ENCODE data around the gene AGPS. TPM values are rescaled to one million over a fixed set of nuclear protein-coding genes. Genes with fewer than 3 reads are reported as not detected.

The AGPS gene
- total and polyA plus RNA-seq, 9 of the 15 experiments (the other 6 are each of a cell fraction or from before 2014, with no cell fraction given), result 15.5 to 211 (median 63.1) TPM

DNA sequence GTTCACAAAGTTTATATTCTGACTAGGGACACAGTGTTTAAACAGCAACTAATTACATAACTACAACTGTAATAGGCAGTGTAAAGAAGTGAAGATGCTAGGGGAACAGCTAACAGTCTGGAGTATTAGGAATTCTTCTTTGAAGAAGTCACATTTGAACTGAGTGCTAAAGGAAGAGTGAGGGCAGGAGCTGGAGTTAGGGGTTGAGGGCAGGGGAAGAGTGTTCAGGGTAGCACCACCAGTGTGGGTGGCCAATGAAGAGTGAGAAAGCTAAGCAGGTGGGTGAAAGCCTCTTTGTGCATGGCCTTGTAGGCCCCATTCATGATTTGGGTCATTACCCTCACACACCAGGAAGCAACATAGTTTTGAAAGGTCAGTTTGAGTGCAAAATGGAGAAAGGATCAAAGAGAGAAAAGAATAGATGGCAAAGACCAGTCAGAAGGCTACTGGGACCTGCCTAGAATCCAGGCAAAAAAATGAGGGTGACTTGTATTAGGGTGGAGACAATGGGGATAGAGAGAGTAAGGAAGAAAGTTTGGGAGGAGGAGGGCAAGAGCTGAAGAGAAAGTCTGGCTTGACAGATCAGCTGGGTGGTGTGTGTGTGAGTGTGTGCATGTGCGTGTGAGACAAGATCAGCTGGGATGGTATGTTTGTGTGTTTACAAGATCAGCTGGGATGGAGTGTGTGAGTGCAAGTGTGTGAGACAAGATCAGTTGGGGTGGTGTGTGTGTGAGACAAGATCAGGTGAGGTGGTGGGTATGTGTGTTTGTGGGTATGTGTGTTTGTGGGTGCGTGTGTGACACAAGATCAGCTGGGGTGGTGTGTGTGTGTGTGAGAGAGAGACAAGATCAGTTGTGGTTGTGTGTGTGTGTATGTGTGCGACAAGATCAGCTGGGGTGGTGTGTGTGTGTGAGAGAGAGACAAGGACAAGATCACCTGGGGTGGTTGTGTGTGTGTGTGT, 43.6 kb upstream of the AGPS start:
- Histone ChIP-seq H3K36me3 (ENCODE audit: control insufficient read depth, insufficient read depth, low read length) (no peaks in the 10 kb centered on the region; the same call in 2 of the 3 replicates), H3K27me3 (ENCODE audit: control insufficient read depth in 2 of 2, insufficient read depth in 2 of 2, low read length in 2 of 2) (no peaks in the 10 kb centered on the region), H3K9ac (ENCODE audit: insufficient read depth in 1 of 2, low read depth in 2 of 2, low read length in 2 of 2) (no peak overlapping the region), H3K9me1 (ENCODE audit: control insufficient read depth, insufficient read depth, low read length) (no peaks in the 10 kb centered on the region), H2AFZ (ENCODE audit: low read depth, low read length) (no peak overlapping the region), H3K4me1 (replicated peaks in 1 of 2; ENCODE audit: control insufficient read depth in 2 of 2, insufficient read depth in 2 of 2, low read length in 2 of 2) (no peaks in the 10 kb centered on the region), H3K4me3 (no peak overlapping the region), H3K79me2 (ENCODE audit: control insufficient read depth, insufficient read depth, low read length) (no peaks in the 10 kb centered on the region), H3K9me3 (replicated peaks; ENCODE audit: control insufficient read depth, insufficient read depth, low read depth, low read length) (no peaks in the 10 kb centered on the region; the same call in 1 of the 2 replicates), H4K20me1 (replicated peaks; ENCODE audit: control insufficient read depth, insufficient read depth, low read length) (no peaks in the 10 kb centered on the region), H3K27ac (ENCODE audit: extremely low read depth, low read depth, low read length) (no peak overlapping the region; the same call in 2 of the 3 replicates), H3K4me2 (ENCODE audit: insufficient read depth, low read length) (no peak overlapping the region)
- 78% methylated on average over 3 of the region's 3 CpGs for WGBS (ENCODE audit: insufficient coverage, low coverage, missing lambda C conversion rate)
- FAIRE-seq (no peak), DNase-seq (ENCODE audit: extremely low read depth in 1 of 4, low spot score in 3 of 4) (no peak), ATAC-seq (no peak)
- CTCF ChIA-PET (ENCODE audit: low intra/inter-chr PET ratio), result no interaction called here
- in situ Hi-C loops (cut with MboI), result loop anchor here (5.0 kb wide), 1 partner anchor 83 kb away; no protein-coding TSS in a partner anchor
- BruUV-seq (replicated peaks), result no TSS peak
- intact Hi-C loops (cut with micrococcal nuclease), result no loop called here
- POLR2A ChIA-PET, result interaction anchor here (0.7 kb wide), 1 partner anchor 15 kb away, joined by 3 read pairs; no protein-coding TSS in a partner anchor
- TF ChIP-seq, protein P1, sequence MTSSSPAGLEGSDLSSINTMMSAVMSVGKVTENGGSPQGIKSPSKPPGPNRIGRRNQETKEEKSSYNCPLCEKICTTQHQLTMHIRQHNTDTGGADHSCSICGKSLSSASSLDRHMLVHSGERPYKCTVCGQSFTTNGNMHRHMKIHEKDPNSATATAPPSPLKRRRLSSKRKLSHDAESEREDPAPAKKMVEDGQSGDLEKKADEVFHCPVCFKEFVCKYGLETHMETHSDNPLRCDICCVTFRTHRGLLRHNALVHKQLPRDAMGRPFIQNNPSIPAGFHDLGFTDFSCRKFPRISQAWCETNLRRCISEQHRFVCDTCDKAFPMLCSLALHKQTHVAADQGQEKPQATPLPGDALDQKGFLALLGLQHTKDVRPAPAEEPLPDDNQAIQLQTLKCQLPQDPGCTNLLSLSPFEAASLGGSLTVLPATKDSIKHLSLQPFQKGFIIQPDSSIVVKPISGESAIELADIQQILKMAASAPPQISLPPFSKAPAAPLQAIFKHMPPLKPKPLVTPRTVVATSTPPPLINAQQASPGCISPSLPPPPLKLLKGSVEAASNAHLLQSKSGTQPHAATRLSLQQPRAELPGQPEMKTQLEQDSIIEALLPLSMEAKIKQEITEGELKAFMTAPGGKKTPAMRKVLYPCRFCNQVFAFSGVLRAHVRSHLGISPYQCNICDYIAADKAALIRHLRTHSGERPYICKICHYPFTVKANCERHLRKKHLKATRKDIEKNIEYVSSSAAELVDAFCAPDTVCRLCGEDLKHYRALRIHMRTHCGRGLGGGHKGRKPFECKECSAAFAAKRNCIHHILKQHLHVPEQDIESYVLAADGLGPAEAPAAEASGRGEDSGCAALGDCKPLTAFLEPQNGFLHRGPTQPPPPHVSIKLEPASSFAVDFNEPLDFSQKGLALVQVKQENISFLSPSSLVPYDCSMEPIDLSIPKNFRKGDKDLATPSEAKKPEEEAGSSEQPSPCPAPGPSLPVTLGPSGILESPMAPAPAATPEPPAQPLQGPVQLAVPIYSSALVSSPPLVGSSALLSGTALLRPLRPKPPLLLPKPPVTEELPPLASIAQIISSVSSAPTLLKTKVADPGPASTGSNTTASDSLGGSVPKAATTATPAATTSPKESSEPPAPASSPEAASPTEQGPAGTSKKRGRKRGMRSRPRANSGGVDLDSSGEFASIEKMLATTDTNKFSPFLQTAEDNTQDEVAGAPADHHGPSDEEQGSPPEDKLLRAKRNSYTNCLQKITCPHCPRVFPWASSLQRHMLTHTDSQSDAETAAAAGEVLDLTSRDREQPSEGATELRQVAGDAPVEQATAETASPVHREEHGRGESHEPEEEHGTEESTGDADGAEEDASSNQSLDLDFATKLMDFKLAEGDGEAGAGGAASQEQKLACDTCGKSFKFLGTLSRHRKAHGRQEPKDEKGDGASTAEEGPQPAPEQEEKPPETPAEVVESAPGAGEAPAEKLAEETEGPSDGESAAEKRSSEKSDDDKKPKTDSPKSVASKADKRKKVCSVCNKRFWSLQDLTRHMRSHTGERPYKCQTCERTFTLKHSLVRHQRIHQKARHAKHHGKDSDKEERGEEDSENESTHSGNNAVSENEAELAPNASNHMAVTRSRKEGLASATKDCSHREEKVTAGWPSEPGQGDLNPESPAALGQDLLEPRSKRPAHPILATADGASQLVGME (CRISPR knock-in tag; IDR thresholded peaks at IDR 0.05), result no peak
- TF ChIP-seq ZNF232 (CRISPR knock-in tag; IDR thresholded peaks at IDR 0.05) (no peak), HDGF (IDR thresholded peaks at IDR 0.05) (0 out of 2 replicates have a peak, but pooled peaks have one; percentile 78), PHF20 (IDR thresholded peaks at IDR 0.05; ENCODE audit: partially characterized antibody) (peak; percentile 43), CHD1 (IDR thresholded peaks at IDR 0.05; ENCODE audit: low read length) (no peak), LCOR (CRISPR knock-in tag; IDR thresholded peaks at IDR 0.05) (no peak), ATF1 (CRISPR knock-in tag; IDR thresholded peaks at IDR 0.05) (no peak), ATF1 (tag; IDR thresholded peaks at IDR 0.05) (no peak), SMARCB1 (IDR thresholded peaks at IDR 0.05; ENCODE audit: insufficient read length, low read depth) (no peak), IFI16 (CRISPR knock-in tag; IDR thresholded peaks at IDR 0.05) (no peak)
- TF ChIP-seq, protein P2, sequence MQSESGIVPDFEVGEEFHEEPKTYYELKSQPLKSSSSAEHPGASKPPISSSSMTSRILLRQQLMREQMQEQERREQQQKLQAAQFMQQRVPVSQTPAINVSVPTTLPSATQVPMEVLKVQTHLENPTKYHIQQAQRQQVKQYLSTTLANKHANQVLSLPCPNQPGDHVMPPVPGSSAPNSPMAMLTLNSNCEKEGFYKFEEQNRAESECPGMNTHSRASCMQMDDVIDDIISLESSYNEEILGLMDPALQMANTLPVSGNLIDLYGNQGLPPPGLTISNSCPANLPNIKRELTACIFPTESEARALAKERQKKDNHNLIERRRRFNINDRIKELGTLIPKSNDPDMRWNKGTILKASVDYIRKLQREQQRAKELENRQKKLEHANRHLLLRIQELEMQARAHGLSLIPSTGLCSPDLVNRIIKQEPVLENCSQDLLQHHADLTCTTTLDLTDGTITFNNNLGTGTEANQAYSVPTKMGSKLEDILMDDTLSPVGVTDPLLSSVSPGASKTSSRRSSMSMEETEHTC (IDR thresholded peaks at IDR 0.05), result no peak
